ENCODE measurements around the gene MFSD11.
"Not testable (repeated sequence)": the region's sequence is repeated elsewhere in the genome, so short reads cannot be mapped to it uniquely, and the experiment has no call there.

Gene MFSD11

GRCh38 chr17:76811834-76812233 is 73.9 kb downstream of the MFSD11 start:
- Histone ChIP-seq H3K27me3 (replicated peaks) (no peaks in the 10 kb centered on the region), H3K4me3 (ENCODE audit: low read depth, low read length) (no peak overlapping the region), H3K27ac (no peak overlapping the region), H3K36me3 (replicated peaks) (no peaks in the 10 kb centered on the region)
- no peak for TF ChIP-seq CTCF (IDR thresholded peaks at IDR 0.05; ENCODE audit: low read depth, low read length, missing control alignments)
- in situ Hi-C loops (cut with HindIII; ENCODE audit: low pct_ligation_motif_present, low sequenced_read_pairs): no loop called here
- DNase-seq: no peak

GRCh38 chr17:76812263-76812662 is 74.3 kb downstream of the MFSD11 start:
- no peak for TF ChIP-seq CTCF (IDR thresholded peaks at IDR 0.05; ENCODE audit: low read depth, low read length, missing control alignments)
- H3K36me3 ChIP-seq (replicated peaks): no peaks in the 10 kb centered on the region

GRCh38 chr17:76812968-76813367 is 75.0 kb downstream of the MFSD11 start:
- TF ChIP-seq CTCF (IDR thresholded peaks at IDR 0.05; ENCODE audit: low read depth, low read length, missing control alignments): no peak
- Histone ChIP-seq H3K27ac (no peak overlapping the region), H3K36me3 (replicated peaks) (no peaks in the 10 kb centered on the region), H3K4me3 (ENCODE audit: low read depth, low read length) (no peak overlapping the region), H3K27me3 (replicated peaks) (no peaks in the 10 kb centered on the region)
- DNase-seq: no peak
- in situ Hi-C loops (cut with HindIII; ENCODE audit: low pct_ligation_motif_present, low sequenced_read_pairs): no loop called here

More at GRCh38 chr17:76812263-76812662, 74.3 kb downstream of the MFSD11 start:
- H3K27me3 ChIP-seq (replicated peaks): no peaks in the 10 kb centered on the region
- no peak for DNase-seq
- no peak overlapping the region for H3K27ac ChIP-seq
- H3K4me3 ChIP-seq (ENCODE audit: low read depth, low read length): no peak overlapping the region
- in situ Hi-C loops (cut with HindIII; ENCODE audit: low pct_ligation_motif_present, low sequenced_read_pairs): no loop called here

- H3K27ac ChIP-seq; H3K36me3 ChIP-seq (replicated peaks); in situ Hi-C loops (cut with HindIII; ENCODE audit: low pct_ligation_motif_present, low sequenced_read_pairs); DNase-seq; H3K27me3 ChIP-seq (replicated peaks); H3K4me3 ChIP-seq (ENCODE audit: low read depth, low read length): not testable (repeated sequence)
These were observed 78.1 kb downstream of the MFSD11 start for GRCh38 chr17:76815907-76816589.

- DNase-seq: peak; percentile 38
- Histone ChIP-seq H3K4me3 (ENCODE audit: low read depth, low read length) (no peak overlapping the region), H3K36me3 (replicated peaks) (no peaks in the 10 kb centered on the region), H3K27ac (no peak overlapping the region), H3K27me3 (replicated peaks) (no peaks in the 10 kb centered on the region)
- in situ Hi-C loops (cut with HindIII; ENCODE audit: low pct_ligation_motif_present, low sequenced_read_pairs): no loop called here
- TF ChIP-seq CTCF (IDR thresholded peaks at IDR 0.05; ENCODE audit: low read depth, low read length, missing control alignments): peak; percentile 87
These were observed 78.7 kb downstream of the MFSD11 start for GRCh38 chr17:76816590-76817135.

- TF ChIP-seq CTCF (IDR thresholded peaks at IDR 0.05; ENCODE audit: low read depth, low read length, missing control alignments): no peak
- in situ Hi-C loops (cut with HindIII; ENCODE audit: low pct_ligation_motif_present, low sequenced_read_pairs): no loop called here
- Histone ChIP-seq H3K27ac (no peak overlapping the region), H3K4me3 (ENCODE audit: low read depth, low read length) (no peak overlapping the region), H3K36me3 (replicated peaks) (no peaks in the 10 kb centered on the region), H3K27me3 (replicated peaks) (no peaks in the 10 kb centered on the region)
- DNase-seq: no peak
These were observed 82.1 kb downstream of the MFSD11 start for GRCh38 chr17:76820039-76820438.

Measured in brain microvascular endothelial cell (primary cell).